IPS DF 4.7 (cell line): Measurements from ENCODE around the gene SYPL1.
A peak's percentile ranks its signal among the peaks of the same experiment; 100 is the strongest.

Source experiments
- DNase-seq: peaks from one replicate; pipeline ENCODE4 v3.0.0-alpha.2; 2013; ENCODE audit warnings: low spot score; ENCODE audit errors: extremely low read depth

SYPL1 gene

DNA sequence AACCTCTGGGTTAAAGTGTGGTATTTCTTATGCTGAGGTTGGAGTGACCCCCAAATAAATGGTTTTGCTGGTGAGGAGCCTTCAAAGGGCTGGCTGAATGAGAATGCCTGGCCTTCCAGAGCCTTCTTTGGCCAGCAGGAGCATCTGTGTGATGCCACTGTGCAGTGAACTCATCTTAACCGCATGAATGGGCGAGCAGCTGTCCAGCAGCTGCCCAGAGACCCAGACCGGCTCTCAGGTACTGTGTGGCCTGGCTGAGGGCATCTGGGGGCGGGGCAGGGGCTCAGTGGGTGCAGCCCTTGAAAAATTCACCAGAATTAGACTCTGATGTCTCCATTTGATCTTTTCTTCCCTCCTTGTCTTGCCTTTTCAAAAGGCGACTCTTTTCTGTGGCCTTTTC is 59.0 kb downstream of the SYPL1 start:
- no peak for DNase-seq

DNA sequence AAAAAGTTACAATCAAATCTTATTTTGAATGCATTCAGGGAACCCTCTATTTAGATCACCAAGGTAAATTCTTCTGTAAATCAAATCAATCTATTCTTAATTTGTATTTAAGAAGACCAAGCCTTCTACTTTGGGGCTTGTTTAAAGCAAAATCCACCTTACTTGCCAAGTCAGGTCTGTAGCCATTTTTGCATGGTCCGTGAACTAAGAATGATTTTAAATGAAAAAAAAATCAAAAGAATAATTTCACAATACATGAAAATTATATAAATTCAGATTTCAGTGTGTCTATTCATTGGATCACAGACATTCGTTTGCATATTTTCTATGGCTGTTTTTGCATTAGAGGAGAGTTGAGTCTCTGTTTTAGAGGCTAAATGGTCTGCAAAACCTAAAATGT is 59.4 kb downstream of the SYPL1 start:
- no peak for DNase-seq

DNA sequence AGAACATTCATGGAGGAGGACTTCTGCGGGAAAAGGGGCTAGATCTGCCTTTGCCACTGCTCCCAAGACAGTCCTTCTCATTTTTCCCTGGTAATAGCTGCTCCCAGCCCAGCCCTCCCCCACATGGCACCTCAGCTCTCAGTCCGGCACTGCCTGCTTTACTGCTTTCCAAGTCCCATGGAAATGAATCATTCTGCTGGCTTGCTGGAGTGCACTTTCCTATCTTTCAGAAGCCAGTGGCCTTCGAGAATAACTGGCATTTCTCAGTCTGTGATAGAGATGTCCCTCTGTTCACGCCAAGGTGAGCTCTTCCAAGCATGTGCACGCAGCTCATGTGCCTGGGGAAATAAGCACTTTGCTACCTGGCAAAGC is 61.4 kb downstream of the SYPL1 start:
- DNase-seq, result no peak

DNA sequence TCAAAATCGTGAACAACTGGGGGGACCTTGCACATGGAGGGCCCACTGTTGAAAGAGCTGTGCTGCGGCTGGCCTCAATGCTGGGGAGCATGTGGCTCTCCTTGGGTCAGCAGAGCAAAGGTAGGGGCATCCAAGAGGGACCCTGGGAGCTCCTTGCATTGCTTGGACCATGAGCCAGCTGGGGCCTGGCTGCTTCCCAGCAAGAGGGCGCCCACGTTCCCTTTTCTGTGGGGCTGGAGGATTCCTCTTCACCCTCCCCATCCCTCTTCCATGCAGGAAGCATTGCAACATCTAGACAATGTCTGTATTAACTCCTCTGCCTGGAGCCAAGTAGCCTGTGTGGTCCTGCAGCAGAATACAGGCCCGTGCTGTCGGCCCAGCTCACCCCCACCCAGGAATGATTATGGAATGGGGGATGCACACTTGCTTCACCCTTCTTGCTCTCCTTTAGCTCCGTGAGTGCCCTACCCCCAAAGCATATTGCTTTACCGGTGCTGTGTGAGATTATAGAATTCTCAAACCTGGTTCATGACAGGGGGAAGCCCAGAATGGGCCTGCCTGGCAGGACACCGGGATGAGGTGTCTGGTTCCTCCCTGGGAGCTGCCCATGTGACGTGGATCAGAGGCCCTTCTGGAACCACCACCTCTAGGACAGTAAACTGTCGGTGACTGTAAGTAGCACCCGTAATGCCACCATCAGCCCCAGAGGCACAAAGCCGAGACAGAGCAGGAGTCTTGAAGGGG is 61.9 kb downstream of the SYPL1 start:
- DNase-seq, result no peak

DNA sequence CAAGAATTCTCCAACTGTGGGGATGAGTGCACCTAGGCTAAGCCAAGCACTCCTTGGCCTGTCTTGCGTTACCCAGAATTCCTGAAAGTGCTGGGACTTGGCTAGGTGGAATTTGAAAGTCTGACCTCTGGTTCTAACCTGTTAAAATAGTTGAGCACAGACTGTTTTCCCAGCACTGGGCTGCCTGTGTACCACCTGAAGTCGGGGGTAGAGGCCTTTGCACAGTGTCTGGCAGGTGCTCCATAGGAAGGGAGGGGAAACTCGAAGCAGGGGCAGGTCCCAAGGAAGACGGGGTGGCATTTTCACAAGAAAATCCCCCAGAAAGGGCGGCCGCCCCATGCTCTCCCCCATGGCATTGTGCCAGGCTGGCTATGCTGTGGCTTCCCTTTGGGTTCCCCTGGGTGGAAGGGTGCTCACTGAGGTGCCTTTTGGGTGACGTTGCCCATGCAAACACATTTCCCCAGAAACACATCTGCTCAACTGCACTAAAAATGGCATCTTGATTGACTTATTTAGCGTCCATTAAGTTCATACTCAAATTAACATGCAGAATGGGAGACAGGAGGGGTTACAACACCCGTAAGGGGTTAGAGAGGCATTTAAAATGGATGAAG is 62.9 kb downstream of the SYPL1 start:
- DNase-seq, result no peak

DNA sequence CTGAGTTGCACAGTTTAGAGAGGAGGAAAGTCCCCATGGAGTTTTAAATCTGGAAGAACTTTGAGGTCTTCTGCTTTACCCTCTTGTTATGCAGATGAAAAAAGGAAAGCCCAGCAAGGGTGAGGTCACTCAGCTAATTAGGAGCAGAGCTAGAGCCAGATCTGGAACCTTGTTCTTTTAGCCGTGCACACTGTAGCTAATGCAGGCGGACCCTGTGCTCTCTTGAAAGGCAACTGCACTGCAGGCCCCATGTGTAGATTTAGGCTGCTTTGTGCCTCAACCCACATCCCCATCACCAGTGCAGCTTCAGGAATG is 63.4 kb downstream of the SYPL1 start:
- DNase-seq, result no peak

DNA sequence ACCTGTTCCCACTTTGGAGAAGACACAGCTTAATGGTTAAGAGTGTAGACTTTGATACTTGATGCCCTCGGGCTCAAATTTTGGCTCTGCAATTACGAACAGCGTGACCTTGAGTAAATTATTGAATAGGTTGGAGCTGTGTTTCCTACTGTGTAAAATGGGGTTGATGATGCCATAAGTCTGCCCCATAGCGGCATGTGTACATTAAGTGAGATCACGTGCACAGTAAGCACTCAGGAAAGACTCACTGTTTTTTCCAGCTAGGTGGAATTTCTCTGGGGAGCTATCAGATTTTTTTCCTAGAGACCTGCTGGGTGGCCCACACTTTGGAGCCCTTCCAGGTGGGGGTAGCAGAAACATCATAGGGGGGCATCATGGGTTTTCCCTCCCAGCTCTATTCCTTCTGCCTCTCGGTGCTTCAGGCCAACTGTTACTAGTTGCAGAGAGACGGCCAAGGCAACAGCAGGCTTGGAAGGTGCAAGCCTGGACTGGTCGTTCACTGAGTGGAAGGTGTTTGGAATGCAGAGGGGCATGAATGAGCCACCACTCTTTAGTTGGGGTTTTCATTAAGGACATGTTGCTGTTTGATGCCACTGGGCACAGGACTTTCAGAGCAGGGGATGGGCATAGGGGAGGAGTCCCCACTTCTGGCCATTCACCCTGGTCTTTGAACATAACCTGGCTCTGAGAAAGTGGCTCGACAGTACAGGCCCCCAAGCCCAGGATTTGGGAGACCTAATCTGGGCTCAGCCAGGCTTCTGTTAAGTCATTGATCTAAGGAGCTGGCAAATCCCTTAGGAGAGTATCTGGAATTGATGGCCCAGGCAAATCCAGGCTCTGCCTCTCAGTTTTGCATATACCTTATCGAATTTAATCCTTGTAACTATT is 64.0 kb downstream of the SYPL1 start:
- no peak for DNase-seq

DNA sequence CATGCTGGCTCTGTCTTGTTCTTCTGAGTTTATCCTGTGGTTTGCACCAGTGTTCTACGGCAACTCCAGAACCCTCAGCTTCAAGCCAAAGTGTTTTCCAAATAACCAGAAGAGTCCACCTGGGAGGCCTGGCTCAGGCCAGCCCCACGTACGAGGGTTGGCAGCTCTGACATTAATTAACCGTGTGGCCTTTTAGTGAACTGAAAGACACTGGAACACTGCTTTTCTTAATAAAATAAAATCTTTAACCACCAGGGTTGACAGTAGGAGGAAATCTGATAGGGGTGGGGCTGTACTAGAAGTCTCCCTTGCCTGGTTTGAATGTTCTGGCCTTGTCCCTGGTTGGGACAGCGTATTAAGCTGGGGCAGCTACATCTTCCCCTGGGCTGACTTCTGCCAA is 64.9 kb downstream of the SYPL1 start:
- no peak for DNase-seq

DNA sequence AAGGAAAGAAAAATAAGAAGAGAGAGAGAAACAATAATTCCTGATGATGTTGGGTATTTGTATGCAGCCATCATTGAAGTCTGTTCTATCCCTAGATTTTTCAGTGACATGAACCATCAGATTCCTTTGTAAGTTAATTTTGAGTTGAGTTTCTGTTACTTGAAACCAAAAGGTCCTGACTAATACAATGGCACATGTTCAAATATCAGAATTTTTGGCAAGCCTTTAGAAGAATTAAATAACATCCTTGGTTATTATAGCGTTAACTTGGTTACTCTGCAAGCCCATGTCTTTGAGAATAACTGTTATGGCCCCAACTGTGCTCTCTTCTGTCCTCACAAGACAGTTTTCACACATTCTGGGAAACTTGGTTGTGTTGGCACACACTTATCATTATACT is 66.5 kb downstream of the SYPL1 start:
- DNase-seq, result no peak

DNA sequence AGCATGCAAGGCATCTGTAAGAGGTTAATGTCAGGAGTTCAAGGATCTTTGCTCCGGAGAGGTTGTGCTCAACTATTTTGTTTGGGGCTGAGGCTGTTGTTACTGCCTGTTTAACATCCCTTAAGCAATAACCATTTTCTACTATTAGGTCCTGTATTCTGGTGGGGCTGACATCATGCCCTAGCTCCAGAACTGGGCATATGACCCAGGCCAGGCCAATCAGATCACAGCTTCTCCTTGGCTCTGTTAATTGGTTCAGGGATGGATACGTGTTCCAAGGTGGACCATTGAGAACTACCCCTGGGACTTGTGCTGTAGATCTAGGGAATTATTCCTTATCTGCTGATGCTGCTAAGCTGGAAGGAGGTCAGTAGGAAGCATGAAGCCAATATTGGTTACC is 67.0 kb downstream of the SYPL1 start:
- no peak for DNase-seq

DNA sequence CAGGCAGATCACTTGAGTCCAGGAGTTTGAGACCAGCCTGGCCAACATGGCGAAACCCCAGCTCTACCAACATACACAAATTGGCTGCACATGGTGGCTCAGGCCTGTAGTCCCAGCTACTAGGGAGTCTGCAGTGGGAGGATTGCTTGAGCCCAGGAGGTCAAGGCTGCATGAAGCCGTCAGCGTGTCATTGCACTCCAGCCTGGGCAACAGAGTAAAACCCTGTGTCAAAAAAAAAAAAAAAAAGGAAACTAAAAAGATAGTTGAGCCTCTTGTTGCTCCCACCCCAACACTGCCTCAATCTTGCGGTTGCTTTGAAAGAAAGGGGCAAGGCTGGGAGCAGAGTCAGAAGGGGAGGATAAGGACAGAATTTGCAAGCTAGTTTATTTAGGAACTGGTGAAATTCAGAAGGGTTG is 69.9 kb downstream of the SYPL1 start:
- DNase-seq, result no peak

DNA sequence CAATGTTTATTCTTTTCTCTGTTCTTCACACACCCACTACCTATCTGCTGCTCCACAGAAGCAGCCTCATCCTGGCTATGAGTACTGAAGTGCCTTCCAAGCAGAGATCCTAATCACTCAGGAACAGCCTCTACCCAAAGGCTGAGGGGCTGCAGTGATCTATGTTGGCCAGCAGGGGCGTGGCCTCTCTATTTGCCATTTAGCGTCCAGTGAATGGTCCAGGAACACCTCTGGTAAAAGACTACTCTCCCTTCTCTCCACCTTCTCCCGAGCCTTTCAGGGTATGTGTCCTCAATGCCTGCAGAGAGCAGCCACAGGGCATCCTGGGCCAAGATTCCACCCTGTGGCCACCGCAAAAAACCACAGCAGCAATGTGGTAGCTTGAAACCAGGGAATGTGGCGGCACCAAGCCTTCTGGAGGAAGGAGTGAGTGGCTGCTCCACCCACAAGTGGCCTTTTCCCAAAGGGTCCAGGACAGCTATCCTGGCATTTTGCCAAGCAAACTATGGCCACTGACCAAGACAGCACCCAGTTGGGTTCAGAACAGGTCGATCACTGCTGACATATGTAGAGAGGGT is 70.9 kb downstream of the SYPL1 start:
- DNase-seq, result peak; percentile 41
